GM12892 (cell line): ENCODE results near the gene TMEM235.

ENCODE experiments used
- POLR2A ChIP-seq: IDR thresholded peaks from 2 replicates; pipeline ENCODE4 v1.6.1; 2011; ENCODE audit warnings: low read depth, low read length, control low read depth
- POLR2AphosphoS5 ChIP-seq: IDR thresholded peaks from 2 replicates; pipeline ENCODE4 v1.6.1; 2011; ENCODE audit warnings: low read depth, low read length, control low read depth
- TAF1 ChIP-seq: IDR thresholded peaks from 2 replicates; pipeline ENCODE4 v1.6.1; 2011; ENCODE audit warnings: low read depth, mild to moderate bottlenecking, control low read depth, low read length, borderline replicate concordance

DNA sequence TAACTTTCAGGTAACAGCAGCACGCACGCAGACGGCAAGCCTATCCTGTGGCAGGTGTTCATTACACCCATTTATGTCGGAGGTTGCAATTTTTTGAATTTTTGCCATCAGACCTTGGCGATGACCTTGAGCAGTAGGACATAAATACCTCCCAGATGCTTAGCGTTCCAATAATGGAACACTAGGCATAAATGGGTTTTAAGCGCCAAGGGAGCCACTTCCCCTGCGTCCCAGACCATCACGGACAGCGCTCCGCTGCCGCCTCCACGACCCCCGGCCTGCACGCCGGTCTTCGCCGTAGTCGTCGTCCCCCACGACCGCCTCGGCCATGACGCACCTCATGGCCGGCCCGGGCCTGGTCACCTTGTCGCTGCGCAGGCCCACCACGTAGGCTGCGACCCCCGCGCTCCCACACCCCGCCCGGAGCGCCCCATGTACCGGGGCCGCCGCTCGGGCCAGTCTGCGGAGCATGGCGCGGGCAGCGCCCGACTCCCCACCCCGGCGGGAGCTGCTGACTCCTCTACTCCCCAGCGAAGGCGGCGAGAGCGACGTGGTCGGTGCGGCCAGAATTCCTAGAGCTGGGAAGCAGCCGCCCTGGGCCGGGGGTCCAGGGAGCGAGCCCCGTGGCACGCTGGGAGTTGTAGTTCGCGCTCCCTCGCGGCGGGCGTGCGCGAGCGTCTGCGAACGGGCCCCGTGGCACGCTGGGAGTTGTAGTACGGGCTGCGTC, 22.7 kb downstream of the TMEM235 start:
- TF ChIP-seq POLR2A (no peak), POLR2AphosphoS5 (no peak), TAF1 (no peak)
